Calu3 (cell line): ENCODE data around the gene ST6GALNAC3. TPM values are rescaled to one million over a fixed set of nuclear protein-coding genes. Genes with fewer than 3 reads are reported as not detected.

Experiments
- BruUV-seq: library from RNA; stranded (reverse); fragments of 400-500 nt; replicated peaks from 2 replicates; lab custom pipeline; 2021; lab: Mats Ljungman, UMichigan
- CTCF ChIA-PET: fragments of 300-600 bp; sonication (Branson Sonifier 250); formaldehyde crosslinking; loops from one replicate; lab custom pipeline; 2022; ENCODE audit warnings: antibody characterized with exemption; lab: Charles Lee
- DNase-seq: peaks from one replicate; pipeline ENCODE4 v3.0.0; 2022
- H3K27ac Mint-ChIP-seq: one replicate; pipeline ENCODE4 v1.8.0; 2022; ENCODE audit warnings: mixed read lengths; ENCODE audit not compliant: unreplicated experiment
- H3K27me3 Mint-ChIP-seq: one replicate; pipeline ENCODE4 v1.8.0; 2022; ENCODE audit warnings: mixed read lengths; ENCODE audit not compliant: unreplicated experiment
- H3K36me3 Mint-ChIP-seq: one replicate; pipeline ENCODE4 v1.8.0; 2022; ENCODE audit warnings: mild to moderate bottlenecking, moderate library complexity, mixed read lengths; ENCODE audit not compliant: insufficient read depth, unreplicated experiment
- H3K4me1 Mint-ChIP-seq: one replicate; pipeline ENCODE4 v1.8.0; 2022; ENCODE audit warnings: mild to moderate bottlenecking, low read depth, mixed read lengths; ENCODE audit not compliant: unreplicated experiment
- H3K4me3 Mint-ChIP-seq: one replicate; pipeline ENCODE4 v1.8.0; 2022; ENCODE audit warnings: mild to moderate bottlenecking, low read depth, moderate library complexity, mixed read lengths; ENCODE audit not compliant: unreplicated experiment
- H3K9me3 Mint-ChIP-seq: one replicate; pipeline ENCODE4 v1.8.0; 2022; ENCODE audit warnings: low read depth, mixed read lengths; ENCODE audit not compliant: unreplicated experiment
- CTCF ChIP-seq: fragments of 200-600 bp; IDR thresholded peaks from one replicate; pipeline ENCODE4 v1.8.0; 2022; ENCODE audit warnings: antibody characterized with exemption; ENCODE audit not compliant: unreplicated experiment
- intact Hi-C: fragments of 100-400 bp; cut with micrococcal nuclease; formaldehyde crosslinking; loops from one replicate; pipeline ENCODE4 v1.10.0; 2022; ENCODE audit not compliant: unreplicated experiment
- total RNA-seq: library from RNA; stranded (reverse); gene quantifications from 2 replicates; pipeline ENCODE4 v1.2.3, GENCODE V29; 2022

Gene ST6GALNAC3
- total RNA-seq, 1 experiment from 2014 or later, result 0.87 TPM

DNA sequence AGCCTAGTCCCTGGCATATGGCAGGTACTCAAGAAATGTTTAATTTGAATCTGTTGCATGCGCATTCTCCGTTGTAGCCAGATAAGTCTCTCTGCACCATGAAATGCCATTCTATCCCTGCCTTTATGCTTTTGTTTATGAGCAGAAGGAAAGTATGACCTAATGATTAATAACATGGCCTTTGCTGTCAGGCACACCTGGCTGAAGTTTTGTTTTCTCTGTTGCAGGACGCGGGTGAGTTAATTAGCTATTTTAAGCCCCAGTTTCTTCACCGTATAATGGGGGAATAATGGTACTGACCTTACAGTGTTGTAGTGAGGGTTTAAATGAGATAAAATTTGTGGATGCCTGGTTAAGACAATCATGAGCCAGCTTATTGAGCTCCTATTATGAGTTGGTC, 87.7 kb downstream of the ST6GALNAC3 start:
- intact Hi-C loops, result no loop called here
- CTCF ChIA-PET, result interaction anchor here (0.5 kb wide), 1 partner anchor 16 kb away, joined by 5 read pairs; no protein-coding TSS in a partner anchor
- Mint-ChIP-seq H3K4me3 (no peak overlapping the region), H3K9me3 (peaks cover 3% of the 10 kb centered on the region), H3K27ac (no peak overlapping the region), H3K36me3 (no peaks in the 10 kb centered on the region), H3K4me1 (no peaks in the 10 kb centered on the region), H3K27me3 (no peaks in the 10 kb centered on the region)
- no TSS peak for BruUV-seq
- no peak for TF ChIP-seq CTCF
- DNase-seq, result no peak

DNA sequence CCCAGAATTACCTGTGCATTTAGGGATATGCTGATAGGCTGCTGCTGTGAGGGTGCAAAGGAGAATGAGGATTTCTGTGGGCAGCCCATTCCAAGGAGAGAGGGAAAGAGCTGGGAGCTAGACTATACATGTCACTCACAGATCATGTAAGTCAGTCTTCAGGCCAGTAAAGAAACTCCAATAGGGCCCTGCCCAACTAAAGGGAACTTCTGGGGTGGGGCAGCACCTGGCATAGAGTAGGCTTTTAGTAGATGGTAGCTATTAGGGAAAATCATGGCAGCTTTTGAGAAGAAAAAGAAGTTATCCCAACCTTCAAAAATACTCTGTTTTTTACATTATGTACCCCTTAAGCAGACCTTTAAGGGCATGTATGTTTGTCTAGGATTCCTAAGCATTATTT, 89.6 kb downstream of the ST6GALNAC3 start:
- no peak for TF ChIP-seq CTCF
- BruUV-seq, result no TSS peak
- no peak for DNase-seq
- Mint-ChIP-seq H3K36me3 (no peaks in the 10 kb centered on the region), H3K4me3 (no peak overlapping the region), H3K27me3 (no peaks in the 10 kb centered on the region), H3K27ac (no peak overlapping the region), H3K4me1 (no peaks in the 10 kb centered on the region), H3K9me3 (peaks cover 9% of the 10 kb centered on the region)
- intact Hi-C loops, result no loop called here
- CTCF ChIA-PET, result interaction anchor here (1.2 kb wide), 1 partner anchor 31 kb away, joined by 3 read pairs; no protein-coding TSS in a partner anchor

DNA sequence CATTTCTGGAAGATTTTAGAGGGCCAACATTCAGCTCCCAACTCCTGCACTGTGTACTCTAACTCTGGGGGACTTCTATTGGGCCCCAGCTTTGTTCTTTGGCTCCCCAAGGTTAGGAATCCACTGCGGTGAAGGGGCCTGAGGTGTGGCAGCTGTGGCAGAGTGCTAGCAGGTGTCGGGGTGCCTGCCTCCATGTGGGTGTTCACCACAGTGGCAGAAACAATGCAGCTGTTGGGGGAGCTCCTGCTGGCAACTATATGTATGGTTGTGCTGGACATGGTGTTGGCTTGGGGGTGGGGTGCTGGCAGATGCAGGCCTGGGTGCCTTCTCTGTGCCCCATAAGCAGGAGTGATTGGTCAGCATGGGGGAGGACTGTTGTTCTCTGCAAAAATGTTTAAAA, 95.5 kb downstream of the ST6GALNAC3 start:
- TF ChIP-seq CTCF, result no peak
- DNase-seq, result no peak
- Mint-ChIP-seq H3K4me3 (no peak overlapping the region), H3K27ac (no peak overlapping the region), H3K36me3 (no peaks in the 10 kb centered on the region), H3K4me1 (peaks cover 9% of the 10 kb centered on the region), H3K27me3 (no peaks in the 10 kb centered on the region), H3K9me3 (peaks cover 12% of the 10 kb centered on the region)
- intact Hi-C loops, result no loop called here
- CTCF ChIA-PET, result interaction anchor here (0.6 to 1.3 kb wide), 2 partner anchors 16 to 22 kb away, joined by 4 to 8 read pairs; no protein-coding TSS in a partner anchor
- no TSS peak for BruUV-seq

DNA sequence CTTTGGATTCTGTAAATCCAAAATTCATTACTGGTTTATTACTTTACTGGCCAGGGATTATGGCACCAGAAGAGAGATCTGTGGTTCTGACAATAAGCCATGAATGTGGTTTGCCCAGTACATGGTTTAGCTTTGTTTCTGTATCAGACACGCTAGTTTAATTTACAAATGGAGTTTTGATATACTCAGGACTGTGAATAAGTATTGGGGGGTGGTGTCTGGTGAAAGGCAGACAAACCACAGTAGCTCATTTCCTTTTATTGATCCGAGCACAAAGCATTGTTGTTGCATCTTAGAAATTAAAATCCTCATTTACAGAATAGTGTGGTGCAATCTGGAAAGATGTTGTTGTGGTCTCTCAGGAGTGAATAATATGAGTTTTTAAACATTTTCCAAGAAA, 96.0 kb downstream of the ST6GALNAC3 start:
- no peaks in the 10 kb centered on the region for H3K27me3 Mint-ChIP-seq
- CTCF ChIA-PET, result interaction anchor here (0.6 to 1.3 kb wide), 2 partner anchors 16 to 23 kb away, joined by 4 to 8 read pairs; no protein-coding TSS in a partner anchor
- peaks cover 12% of the 10 kb centered on the region for H3K9me3 Mint-ChIP-seq
- TF ChIP-seq CTCF, result no peak
- BruUV-seq, result no TSS peak
- DNase-seq, result no peak
- no peak overlapping the region for H3K4me3 Mint-ChIP-seq
- intact Hi-C loops, result no loop called here
- H3K36me3 Mint-ChIP-seq, result no peaks in the 10 kb centered on the region
- H3K27ac Mint-ChIP-seq, result no peak overlapping the region
- peaks cover 9% of the 10 kb centered on the region for H3K4me1 Mint-ChIP-seq
